ENCODE data around the gene POU5F1. TPM values are rescaled to one million over a fixed set of nuclear protein-coding genes. Genes with fewer than 3 reads are reported as not detected.
"Not testable (repeated sequence)": the region's sequence is repeated elsewhere in the genome, so short reads cannot be mapped to it uniquely, and the experiment has no call there.

The POU5F1 gene
- polyA plus RNA-seq (2013, experiment 1 of 2) = 2,778 TPM
- 2,807 TPM for polyA plus RNA-seq (2013, experiment 2 of 2)

DNA sequence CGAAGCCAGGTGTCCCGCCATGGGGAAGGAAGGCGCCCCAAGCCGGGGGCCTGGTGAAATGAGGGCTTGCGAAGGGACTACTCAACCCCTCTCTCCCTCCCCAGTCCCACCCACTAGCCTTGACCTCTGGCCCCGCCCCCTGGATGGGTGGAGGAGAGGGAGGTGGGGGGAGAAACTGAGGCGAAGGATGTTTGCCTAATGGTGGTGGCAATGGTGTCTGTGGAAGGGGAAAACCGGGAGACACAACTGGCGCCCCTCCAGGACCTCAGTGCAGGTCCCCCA, at the start of gene POU5F1:
Gene POU5F1 (minus strand): TSS at position 83 of the 282 bp plus-strand sequence. CDS start 62 bp downstream, at position 21.
- Histone ChIP-seq H3K23ac (ENCODE audit: low read length) (no peak within 1 kb of the TSS), H3K4me1 (ENCODE audit: control insufficient read depth, low read depth, low read length) (peaks cover 14% of the 10 kb centered on the region), H3K4me3 (ENCODE audit: low read length) (peak within 1 kb of the TSS; percentile 49), H2BK5ac (ENCODE audit: low read length) (peak within 1 kb of the TSS; percentile 49), H4K5ac (ENCODE audit: low read length) (no peak within 1 kb of the TSS), H3K36me3 (ENCODE audit: control insufficient read depth, insufficient read depth, low read length) (peaks cover under 1% of the 10 kb centered on the region), H3K79me2 (ENCODE audit: control insufficient read depth, insufficient read depth, low read length) (peaks cover 45% of the 10 kb centered on the region), H4K8ac (ENCODE audit: low read depth, low read length) (no peak within 1 kb of the TSS), H3K79me1 (ENCODE audit: low read length) (no peaks in the 10 kb centered on the region), H3K4ac (ENCODE audit: low read depth, low read length) (peak within 1 kb of the TSS; percentile 77), H3K18ac (ENCODE audit: low read length) (peak within 1 kb of the TSS; percentile 91), H3K27me3 (ENCODE audit: insufficient read depth, low read length, poor library complexity) (no peaks in the 10 kb centered on the region), H2BK15ac (replicated peaks; ENCODE audit: low read depth) (no peak within 1 kb of the TSS), H3K9ac (ENCODE audit: low read length) (peak within 1 kb of the TSS; percentile 72), H3K56ac (ENCODE audit: low read length) (peak within 1 kb of the TSS; percentile 82), H2BK120ac (ENCODE audit: low read depth, low read length) (peak within 1 kb of the TSS; percentile 98), H3K27ac (ENCODE audit: low read depth, low read length) (peak within 1 kb of the TSS; percentile 86), H3K4me2 (ENCODE audit: low read length) (peak within 1 kb of the TSS; percentile 53), H2AK5ac (ENCODE audit: low read length) (peak within 1 kb of the TSS; percentile 1)
- WGBS (ENCODE audit: extremely low coverage, insufficient coverage, low lambda C conversion rate) = no CpG with 5 or more reads among the region's 9 CpGs
- peak; percentile 68 for DNase-seq

DNA sequence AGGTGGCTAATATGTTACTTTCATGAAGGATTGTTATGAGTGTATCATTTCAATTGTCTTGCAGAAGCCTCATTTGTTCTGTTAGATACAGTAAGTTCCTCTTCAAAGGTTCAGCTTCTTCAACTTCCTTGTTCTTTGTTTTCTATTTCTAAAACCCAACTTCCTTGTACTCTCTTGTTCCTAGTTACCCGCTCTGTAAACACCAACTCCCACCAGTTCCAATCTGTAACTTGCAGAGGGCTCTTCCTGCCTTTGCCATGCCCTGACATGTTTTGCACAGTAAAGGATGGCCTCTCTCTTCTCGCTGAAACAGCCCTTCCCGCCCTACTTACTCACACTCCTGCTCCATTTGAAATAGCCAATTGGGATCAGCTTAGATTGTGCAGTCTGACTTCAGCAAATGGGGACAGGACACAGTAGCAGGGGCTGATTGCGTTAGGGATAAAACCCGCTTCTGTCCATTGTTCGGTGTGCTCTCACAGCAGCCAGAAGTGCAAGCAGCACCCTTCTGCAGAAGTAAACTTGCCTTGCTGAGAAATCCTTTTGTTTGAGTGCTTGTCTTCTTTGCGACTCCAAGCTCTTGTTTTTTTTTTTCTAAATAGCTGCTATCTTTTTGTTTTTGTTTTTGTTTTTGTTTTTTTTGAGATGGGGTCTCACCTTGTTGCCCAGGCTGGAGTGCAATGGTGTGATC, 45.9 kb upstream of the POU5F1 start:
- H2BK120ac ChIP-seq (ENCODE audit: low read depth, low read length) = no peak overlapping the region
- H3K79me2 ChIP-seq (ENCODE audit: control insufficient read depth, insufficient read depth, low read length) = no peaks in the 10 kb centered on the region
- no peak overlapping the region for H2BK5ac ChIP-seq (ENCODE audit: low read length)
- H3K56ac ChIP-seq (ENCODE audit: low read length) = no peak overlapping the region
- H3K4me1 ChIP-seq (ENCODE audit: control insufficient read depth, low read depth, low read length) = no peaks in the 10 kb centered on the region
- H4K5ac ChIP-seq (ENCODE audit: low read length) = no peak overlapping the region
- H3K4me3 ChIP-seq (ENCODE audit: low read length) = no peak overlapping the region
- no peak overlapping the region for H3K18ac ChIP-seq (ENCODE audit: low read length)
- DNase-seq = no peak
- H3K79me1 ChIP-seq (ENCODE audit: low read length) = no peaks in the 10 kb centered on the region
- no peak overlapping the region for H3K23ac ChIP-seq (ENCODE audit: low read length)
- no peak overlapping the region for H3K4ac ChIP-seq (ENCODE audit: low read depth, low read length)
- no peaks in the 10 kb centered on the region for H3K27me3 ChIP-seq (ENCODE audit: insufficient read depth, low read length, poor library complexity)
- H3K9ac ChIP-seq (ENCODE audit: low read length) = no peak overlapping the region
- no peak overlapping the region for H4K8ac ChIP-seq (ENCODE audit: low read depth, low read length)
- H3K27ac ChIP-seq (ENCODE audit: low read depth, low read length) = no peak overlapping the region
- no CpG with 5 or more reads among the region's 7 CpGs for WGBS (ENCODE audit: extremely low coverage, insufficient coverage, low lambda C conversion rate)
- H3K36me3 ChIP-seq (ENCODE audit: control insufficient read depth, insufficient read depth, low read length) = no peaks in the 10 kb centered on the region
- H2BK15ac ChIP-seq (replicated peaks; ENCODE audit: low read depth) = no peak overlapping the region
- no peak overlapping the region for H2AK5ac ChIP-seq (ENCODE audit: low read length)
- H3K4me2 ChIP-seq (ENCODE audit: low read length) = no peak overlapping the region

DNA sequence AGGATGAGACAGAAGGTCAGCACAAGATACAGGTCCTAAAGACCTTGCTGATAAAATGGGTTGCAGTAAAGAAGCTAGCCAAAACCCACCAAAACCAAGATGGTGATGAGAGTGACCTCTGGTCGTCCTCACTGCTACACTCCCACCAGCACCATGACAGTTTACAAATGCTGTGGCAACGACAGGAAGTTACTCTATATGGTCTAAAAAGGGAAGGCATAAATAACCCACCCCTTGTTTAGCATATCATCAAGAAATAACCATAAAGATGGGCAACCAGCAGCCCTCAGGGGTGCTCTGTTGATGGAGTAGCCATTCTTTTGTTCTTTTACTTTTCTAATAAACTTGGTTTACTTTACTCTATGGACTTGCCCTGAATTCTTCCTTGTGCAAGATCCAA, 44.7 kb upstream of the POU5F1 start:
- not testable (repeated sequence) for H3K4me3 ChIP-seq (ENCODE audit: low read length); H3K18ac ChIP-seq (ENCODE audit: low read length); H2BK15ac ChIP-seq (replicated peaks; ENCODE audit: low read depth); H2AK5ac ChIP-seq (ENCODE audit: low read length); H2BK5ac ChIP-seq (ENCODE audit: low read length); H3K27ac ChIP-seq (ENCODE audit: low read depth, low read length); H2BK120ac ChIP-seq (ENCODE audit: low read depth, low read length); H3K4me2 ChIP-seq (ENCODE audit: low read length); H3K4ac ChIP-seq (ENCODE audit: low read depth, low read length); H4K8ac ChIP-seq (ENCODE audit: low read depth, low read length); H3K56ac ChIP-seq (ENCODE audit: low read length); H3K36me3 ChIP-seq (ENCODE audit: control insufficient read depth, insufficient read depth, low read length); H3K27me3 ChIP-seq (ENCODE audit: insufficient read depth, low read length, poor library complexity); H3K4me1 ChIP-seq (ENCODE audit: control insufficient read depth, low read depth, low read length); DNase-seq; H4K5ac ChIP-seq (ENCODE audit: low read length); H3K23ac ChIP-seq (ENCODE audit: low read length); H3K79me2 ChIP-seq (ENCODE audit: control insufficient read depth, insufficient read depth, low read length); H3K79me1 ChIP-seq (ENCODE audit: low read length); H3K9ac ChIP-seq (ENCODE audit: low read length)
- WGBS (ENCODE audit: extremely low coverage, insufficient coverage, low lambda C conversion rate) = no CpG with 5 or more reads among the region's 2 CpGs

DNA sequence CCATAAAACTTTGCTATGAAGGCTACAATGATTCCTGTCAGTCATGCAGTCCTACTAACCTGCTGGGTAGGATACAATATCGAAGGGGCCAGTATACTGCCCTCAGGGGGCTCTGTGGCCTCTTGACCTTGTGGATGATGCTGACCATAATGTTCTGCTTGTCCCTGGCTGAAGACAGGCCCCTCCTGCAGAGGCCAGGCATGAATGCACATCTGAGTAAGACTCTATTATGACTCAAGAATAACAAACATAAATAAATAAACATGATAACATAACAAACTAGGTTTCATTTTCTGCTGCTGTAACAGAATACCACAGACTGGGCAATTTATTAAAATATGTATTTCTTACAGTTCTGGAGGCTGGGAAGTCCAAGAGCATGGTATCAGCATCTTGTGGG, 44.0 kb upstream of the POU5F1 start:
- Histone ChIP-seq H3K23ac (ENCODE audit: low read length) (no peak overlapping the region), H3K9ac (ENCODE audit: low read length) (no peak overlapping the region), H3K4me2 (ENCODE audit: low read length) (no peak overlapping the region), H4K8ac (ENCODE audit: low read depth, low read length) (no peak overlapping the region), H3K27me3 (ENCODE audit: insufficient read depth, low read length, poor library complexity) (no peaks in the 10 kb centered on the region), H2BK15ac (replicated peaks; ENCODE audit: low read depth) (no peak overlapping the region), H3K4ac (ENCODE audit: low read depth, low read length) (no peak overlapping the region), H4K5ac (ENCODE audit: low read length) (no peak overlapping the region), H2BK5ac (ENCODE audit: low read length) (no peak overlapping the region), H3K4me3 (ENCODE audit: low read length) (no peak overlapping the region), H3K79me2 (ENCODE audit: control insufficient read depth, insufficient read depth, low read length) (no peaks in the 10 kb centered on the region), H3K4me1 (ENCODE audit: control insufficient read depth, low read depth, low read length) (no peaks in the 10 kb centered on the region), H3K79me1 (ENCODE audit: low read length) (no peaks in the 10 kb centered on the region), H2BK120ac (ENCODE audit: low read depth, low read length) (no peak overlapping the region), H3K27ac (ENCODE audit: low read depth, low read length) (no peak overlapping the region), H2AK5ac (ENCODE audit: low read length) (no peak overlapping the region), H3K36me3 (ENCODE audit: control insufficient read depth, insufficient read depth, low read length) (no peaks in the 10 kb centered on the region), H3K18ac (ENCODE audit: low read length) (no peak overlapping the region), H3K56ac (ENCODE audit: low read length) (no peak overlapping the region)
- no peak for DNase-seq
- WGBS (ENCODE audit: extremely low coverage, insufficient coverage, low lambda C conversion rate) = no CpG with 5 or more reads among the region's 1 CpG

DNA sequence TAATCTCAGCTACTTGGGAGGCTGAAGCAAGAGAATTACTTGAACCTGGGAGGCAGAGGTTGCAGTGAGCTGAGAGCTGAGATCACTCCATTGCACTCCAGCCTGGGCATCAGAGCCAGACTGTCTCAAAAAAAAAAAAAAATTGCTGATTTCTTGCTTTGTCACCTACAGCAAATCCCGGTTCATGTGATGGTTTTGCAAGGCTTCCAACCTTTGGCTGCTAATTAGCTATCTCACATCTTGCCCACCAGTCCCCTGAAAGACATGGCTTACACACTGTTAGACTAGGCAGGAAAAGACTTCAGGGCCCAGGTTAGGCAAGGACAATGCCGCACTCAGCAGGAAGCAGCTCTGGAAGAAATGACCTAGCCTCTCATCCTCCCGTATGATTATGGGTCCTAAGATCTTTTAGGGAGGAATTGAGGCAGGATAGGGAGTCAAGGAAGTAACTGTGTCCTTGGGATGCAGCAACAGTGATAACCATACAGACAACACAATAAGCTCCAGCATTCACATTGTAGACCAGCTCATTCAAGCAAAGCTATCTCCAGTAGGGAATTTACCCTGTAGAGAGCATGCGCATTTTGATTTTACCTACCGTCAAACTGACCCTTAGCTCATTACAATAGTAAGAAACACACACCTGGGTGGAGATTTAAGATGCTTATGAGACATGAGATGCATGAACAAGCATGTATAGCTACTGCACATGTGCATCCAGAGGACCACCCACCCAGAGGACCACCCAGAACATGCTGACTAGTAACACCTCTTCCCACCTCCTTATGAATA, 40.5 kb upstream of the POU5F1 start:
- no peak overlapping the region for H2AK5ac ChIP-seq (ENCODE audit: low read length)
- no peak overlapping the region for H3K4ac ChIP-seq (ENCODE audit: low read depth, low read length)
- no peak overlapping the region for H3K4me2 ChIP-seq (ENCODE audit: low read length)
- no peak overlapping the region for H2BK15ac ChIP-seq (replicated peaks; ENCODE audit: low read depth)
- no peak overlapping the region for H2BK120ac ChIP-seq (ENCODE audit: low read depth, low read length)
- DNase-seq = no peak
- no peak overlapping the region for H3K27ac ChIP-seq (ENCODE audit: low read depth, low read length)
- H3K79me2 ChIP-seq (ENCODE audit: control insufficient read depth, insufficient read depth, low read length) = no peaks in the 10 kb centered on the region
- WGBS (ENCODE audit: extremely low coverage, insufficient coverage, low lambda C conversion rate) = no CpG with 5 or more reads among the region's 5 CpGs
- H3K18ac ChIP-seq (ENCODE audit: low read length) = no peak overlapping the region
- H3K4me1 ChIP-seq (ENCODE audit: control insufficient read depth, low read depth, low read length) = no peaks in the 10 kb centered on the region
- H3K9ac ChIP-seq (ENCODE audit: low read length) = no peak overlapping the region
- no peak overlapping the region for H4K5ac ChIP-seq (ENCODE audit: low read length)
- no peak overlapping the region for H3K23ac ChIP-seq (ENCODE audit: low read length)
- no peaks in the 10 kb centered on the region for H3K79me1 ChIP-seq (ENCODE audit: low read length)
- H2BK5ac ChIP-seq (ENCODE audit: low read length) = no peak overlapping the region
- no peaks in the 10 kb centered on the region for H3K27me3 ChIP-seq (ENCODE audit: insufficient read depth, low read length, poor library complexity)
- H3K4me3 ChIP-seq (ENCODE audit: low read length) = no peak overlapping the region
- no peak overlapping the region for H3K56ac ChIP-seq (ENCODE audit: low read length)
- H3K36me3 ChIP-seq (ENCODE audit: control insufficient read depth, insufficient read depth, low read length) = no peaks in the 10 kb centered on the region
- no peak overlapping the region for H4K8ac ChIP-seq (ENCODE audit: low read depth, low read length)

All from mesendoderm (in vitro differentiated cells).